DOHH2 (cell line): ENCODE results near the gene LRCH1.
A peak's percentile ranks its signal among the peaks of the same experiment; 100 is the strongest.

ENCODE experiments used
- EZH2phosphoT487 ChIP-seq: fragments of 200-600 bp; sonication (generic); IDR thresholded peaks from 2 replicates; pipeline ENCODE4 v1.6.1; 2017; ENCODE audit warnings: borderline replicate concordance, mild to moderate bottlenecking, antibody characterized with exemption, low read length, moderate library complexity, mixed read lengths
- TF ChIP-seq, protein P1 (sequence below): fragments of 200-600 bp; sonication (generic); IDR thresholded peaks from one replicate; pipeline ENCODE4 v1.5.1; 2014; ENCODE audit warnings: antibody characterized with exemption, mild to moderate bottlenecking, low read depth, low read length; ENCODE audit not compliant: poor library complexity, severe bottlenecking

- TF ChIP-seq, protein P1, sequence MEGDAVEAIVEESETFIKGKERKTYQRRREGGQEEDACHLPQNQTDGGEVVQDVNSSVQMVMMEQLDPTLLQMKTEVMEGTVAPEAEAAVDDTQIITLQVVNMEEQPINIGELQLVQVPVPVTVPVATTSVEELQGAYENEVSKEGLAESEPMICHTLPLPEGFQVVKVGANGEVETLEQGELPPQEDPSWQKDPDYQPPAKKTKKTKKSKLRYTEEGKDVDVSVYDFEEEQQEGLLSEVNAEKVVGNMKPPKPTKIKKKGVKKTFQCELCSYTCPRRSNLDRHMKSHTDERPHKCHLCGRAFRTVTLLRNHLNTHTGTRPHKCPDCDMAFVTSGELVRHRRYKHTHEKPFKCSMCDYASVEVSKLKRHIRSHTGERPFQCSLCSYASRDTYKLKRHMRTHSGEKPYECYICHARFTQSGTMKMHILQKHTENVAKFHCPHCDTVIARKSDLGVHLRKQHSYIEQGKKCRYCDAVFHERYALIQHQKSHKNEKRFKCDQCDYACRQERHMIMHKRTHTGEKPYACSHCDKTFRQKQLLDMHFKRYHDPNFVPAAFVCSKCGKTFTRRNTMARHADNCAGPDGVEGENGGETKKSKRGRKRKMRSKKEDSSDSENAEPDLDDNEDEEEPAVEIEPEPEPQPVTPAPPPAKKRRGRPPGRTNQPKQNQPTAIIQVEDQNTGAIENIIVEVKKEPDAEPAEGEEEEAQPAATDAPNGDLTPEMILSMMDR = peak; percentile 66
- TF ChIP-seq EZH2phosphoT487 = no peak
Observed at GRCh38 chr13:46603165-46603603, 50.2 kb downstream of the LRCH1 start.
